SU-DHL-6 (cell line): ENCODE data around the gene RIPPLY2.

ENCODE experiments used
- EZH2phosphoT487 ChIP-seq: fragments of 200-600 bp; sonication (generic), shearing (Covaris generic); conservative IDR thresholded peaks from 2 replicates; pipeline ENCODE4 v1.6.1; 2018; ENCODE audit warnings: mild to moderate bottlenecking, antibody characterized with exemption, low read length, moderate library complexity, mixed read lengths
- TF ChIP-seq, protein P1 (sequence below): fragments of 200-600 bp; sonication (generic); IDR thresholded peaks from one replicate; pipeline ENCODE4 v1.5.1; 2017; ENCODE audit warnings: antibody characterized with exemption, mild to moderate bottlenecking, low read length, moderate library complexity; ENCODE audit not compliant: insufficient read depth, poor library complexity, severe bottlenecking

DNA sequence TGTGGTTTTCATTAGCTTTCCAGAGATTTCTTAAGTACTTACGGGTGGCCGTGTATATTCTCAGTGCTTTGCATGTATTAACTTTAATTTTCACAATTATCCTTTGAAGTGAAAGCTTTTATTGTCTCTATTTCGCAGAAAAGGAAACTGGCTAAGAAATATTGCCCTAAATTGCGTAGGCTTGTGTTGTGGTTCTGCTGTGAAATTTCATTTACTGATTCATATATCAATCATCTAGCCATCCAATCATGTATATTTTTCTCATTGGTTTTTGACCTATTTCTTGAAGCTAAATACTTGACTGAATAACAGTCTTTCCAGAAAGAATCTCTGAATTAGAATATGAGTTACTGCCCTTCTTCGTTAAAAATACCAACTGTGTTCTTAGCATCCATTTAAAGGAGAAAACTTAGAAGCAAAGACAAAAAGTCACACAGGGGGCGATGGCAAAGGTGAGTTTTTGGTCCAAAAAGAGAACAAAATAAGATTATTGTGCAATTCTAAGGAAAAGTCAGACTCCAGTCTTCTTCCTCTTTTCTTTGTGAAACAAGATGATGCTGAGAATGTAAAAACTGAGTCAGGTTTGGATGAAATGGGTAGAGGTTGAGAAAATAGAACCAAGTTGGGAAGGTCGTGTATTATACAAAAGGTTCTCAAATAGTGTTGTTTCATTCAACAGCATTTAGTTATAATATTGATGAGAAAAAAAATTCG, 7.8 kb downstream of the RIPPLY2 start:
- TF ChIP-seq, protein P1, sequence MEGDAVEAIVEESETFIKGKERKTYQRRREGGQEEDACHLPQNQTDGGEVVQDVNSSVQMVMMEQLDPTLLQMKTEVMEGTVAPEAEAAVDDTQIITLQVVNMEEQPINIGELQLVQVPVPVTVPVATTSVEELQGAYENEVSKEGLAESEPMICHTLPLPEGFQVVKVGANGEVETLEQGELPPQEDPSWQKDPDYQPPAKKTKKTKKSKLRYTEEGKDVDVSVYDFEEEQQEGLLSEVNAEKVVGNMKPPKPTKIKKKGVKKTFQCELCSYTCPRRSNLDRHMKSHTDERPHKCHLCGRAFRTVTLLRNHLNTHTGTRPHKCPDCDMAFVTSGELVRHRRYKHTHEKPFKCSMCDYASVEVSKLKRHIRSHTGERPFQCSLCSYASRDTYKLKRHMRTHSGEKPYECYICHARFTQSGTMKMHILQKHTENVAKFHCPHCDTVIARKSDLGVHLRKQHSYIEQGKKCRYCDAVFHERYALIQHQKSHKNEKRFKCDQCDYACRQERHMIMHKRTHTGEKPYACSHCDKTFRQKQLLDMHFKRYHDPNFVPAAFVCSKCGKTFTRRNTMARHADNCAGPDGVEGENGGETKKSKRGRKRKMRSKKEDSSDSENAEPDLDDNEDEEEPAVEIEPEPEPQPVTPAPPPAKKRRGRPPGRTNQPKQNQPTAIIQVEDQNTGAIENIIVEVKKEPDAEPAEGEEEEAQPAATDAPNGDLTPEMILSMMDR = no peak
- no peak for TF ChIP-seq EZH2phosphoT487
